HUDEP-2 (cell line): ENCODE results near the gene CACNB4.

ENCODE experiments used
- DNase-seq, 76 experiments: peaks; one replicate each; lab custom pipeline; 2025; ENCODE audit not compliant: unreplicated experiment in 76 of 76; lab: John Stamatoyannopoulos, UW

CACNB4 gene

DNA sequence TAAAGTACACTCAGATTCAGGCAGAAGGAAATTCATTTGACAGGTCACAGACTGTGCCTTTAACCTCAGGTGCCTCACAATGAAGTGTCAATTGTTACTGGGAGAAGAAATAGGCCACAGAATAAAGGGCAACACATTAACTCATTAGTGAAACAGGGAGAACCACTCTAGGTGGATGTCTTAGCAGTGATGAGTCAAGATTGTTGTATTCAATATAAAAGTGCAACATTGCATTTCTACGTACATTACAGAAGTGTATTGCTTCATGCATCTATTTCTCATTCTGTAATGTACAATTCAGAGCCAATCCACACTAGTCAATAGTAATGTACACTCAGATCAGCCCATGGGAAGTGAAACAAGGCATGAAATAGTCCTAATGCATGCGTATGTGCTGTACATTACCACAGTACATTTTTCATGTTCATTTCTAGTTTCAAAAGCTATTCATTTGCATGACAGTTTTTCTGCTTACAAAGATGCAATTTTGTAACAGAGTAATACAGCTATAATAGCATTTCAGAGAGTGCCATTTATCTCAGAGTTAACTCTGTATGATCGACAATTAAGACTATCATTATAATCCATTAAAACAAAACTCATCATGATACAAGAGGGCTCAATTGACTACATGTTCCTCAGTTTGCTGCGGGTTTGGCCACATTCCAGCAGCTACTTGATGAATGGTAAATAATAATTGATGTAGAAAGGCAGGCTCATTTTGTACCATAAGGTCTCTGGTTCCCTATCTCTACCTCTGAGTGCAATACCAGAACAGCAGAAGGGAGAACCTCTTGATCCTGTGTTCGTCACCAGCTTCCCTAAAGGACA lies 258.4 kb downstream of the CACNB4 start:
- no peak for DNase-seq

DNA sequence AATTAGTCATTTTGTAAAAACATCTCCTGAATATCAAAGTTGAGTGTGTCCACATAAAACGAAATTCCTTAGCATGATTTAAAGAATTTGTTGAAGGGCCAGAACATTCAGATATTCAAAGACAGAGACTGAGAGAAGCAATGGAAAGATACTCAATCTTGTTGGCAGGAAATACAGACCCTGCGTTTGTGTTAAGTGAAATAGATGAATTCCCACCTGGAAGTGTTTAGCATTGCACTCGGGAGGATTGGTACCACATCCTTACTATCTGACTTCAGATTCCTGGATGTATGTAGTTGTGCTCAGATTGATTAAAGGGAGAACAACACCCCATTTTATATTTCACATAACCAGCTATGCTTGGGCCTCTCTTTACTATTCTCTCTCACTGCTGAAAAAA lies 260.9 kb downstream of the CACNB4 start:
- no peak for DNase-seq

DNA sequence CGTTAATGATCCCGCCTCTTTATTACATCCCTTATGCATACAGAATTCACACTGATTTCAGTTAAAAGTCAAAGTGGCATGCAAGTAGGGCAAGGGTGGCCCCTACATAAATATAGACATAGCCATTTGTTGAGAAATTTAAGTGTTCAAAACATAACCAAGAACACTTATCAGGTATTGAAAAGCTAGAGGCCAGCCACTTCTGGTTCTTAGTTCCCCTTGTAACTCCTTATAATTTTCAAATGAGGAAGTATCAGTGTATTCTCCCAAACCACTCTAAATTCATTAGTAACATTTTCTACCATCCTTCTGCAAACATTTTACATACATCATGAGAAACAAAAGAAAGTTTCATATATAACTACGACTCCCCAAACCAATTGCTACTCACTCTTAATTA lies 264.9 kb downstream of the CACNB4 start:
- no peak for DNase-seq

DNA sequence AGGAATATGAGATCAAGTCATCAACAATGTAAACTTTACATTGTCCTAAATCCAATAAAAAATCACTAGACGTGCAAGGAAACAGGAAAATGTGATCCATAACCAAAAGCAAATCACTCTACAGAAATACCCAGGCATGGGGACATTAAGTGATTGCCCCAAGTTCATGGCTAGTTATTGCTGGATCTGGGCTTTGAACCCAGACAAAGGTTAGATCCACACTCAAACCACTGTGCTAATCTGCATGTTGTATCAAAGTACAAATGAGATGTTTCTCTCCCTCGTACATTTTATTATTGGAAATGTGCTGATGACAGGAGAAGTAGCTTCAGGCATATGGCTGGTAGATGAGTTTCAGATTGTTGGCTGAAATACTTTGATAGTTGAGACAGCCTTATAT lies 267.9 kb downstream of the CACNB4 start:
- no peak for DNase-seq

DNA sequence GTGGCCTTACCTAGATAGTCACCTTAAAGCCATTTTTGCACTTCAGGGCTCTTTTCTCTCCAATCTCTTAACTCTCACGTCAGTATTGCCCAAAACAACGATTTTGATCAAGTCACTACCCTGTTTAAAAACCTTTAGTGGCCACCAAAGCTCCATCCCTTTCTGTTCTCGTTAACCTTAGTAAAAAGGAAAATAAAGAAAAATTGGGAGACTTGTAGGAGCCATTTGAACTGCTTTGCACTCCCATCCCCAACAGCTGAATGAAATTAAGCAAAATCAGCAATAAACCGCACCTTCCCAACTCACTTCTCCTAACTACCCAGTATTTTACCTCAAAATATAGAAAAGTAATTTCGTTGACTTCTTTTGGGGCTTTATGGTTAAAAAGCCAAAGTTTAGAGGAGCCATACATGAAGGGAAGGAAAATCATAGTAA lies 269.9 kb downstream of the CACNB4 start:
- no peak for DNase-seq

DNA sequence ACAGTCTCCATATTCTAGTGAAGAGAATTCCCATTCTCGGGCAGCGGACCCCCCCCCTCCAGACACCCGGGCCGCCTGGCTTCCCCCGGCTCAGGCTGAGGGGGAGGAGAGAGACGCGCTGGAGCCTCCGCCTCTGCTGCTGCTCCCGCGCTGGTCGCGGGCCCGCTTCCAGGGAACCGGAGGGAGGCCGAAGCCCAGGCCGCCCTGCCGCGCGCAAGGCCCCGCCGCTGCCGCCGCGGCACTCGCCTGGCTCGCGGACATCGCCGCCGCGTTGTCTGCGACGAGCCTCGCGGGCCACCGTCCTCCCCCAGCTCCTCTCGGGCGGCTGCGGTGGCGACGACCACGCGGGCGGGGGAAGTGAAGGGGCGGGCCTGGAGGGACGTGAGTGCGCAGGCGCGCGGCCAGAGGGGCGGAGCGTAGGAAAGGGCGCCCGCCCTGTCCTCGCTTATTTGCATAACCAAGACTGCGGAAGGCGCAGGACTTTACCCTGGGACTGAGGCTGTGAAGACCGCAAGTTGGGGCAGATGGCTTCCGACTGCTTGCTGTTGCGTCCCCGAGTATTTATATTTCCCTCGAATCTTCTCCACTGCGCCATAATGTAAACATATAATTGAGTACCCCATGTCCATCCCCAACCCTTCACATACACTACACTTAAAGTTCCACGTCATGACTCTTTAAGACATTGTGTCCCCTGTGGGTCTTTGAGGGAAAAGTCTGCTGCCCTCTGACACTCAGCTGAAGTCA lies 270.5 kb downstream of the CACNB4 start, which contains the start of gene ARL5A:
TSS of gene ARL5A (minus strand) at position 279 of the 747 bp plus-strand sequence. CDS start at position 34, 245 bp downstream.
- peak; percentile 8 to 95 (median 86) for DNase-seq

DNA sequence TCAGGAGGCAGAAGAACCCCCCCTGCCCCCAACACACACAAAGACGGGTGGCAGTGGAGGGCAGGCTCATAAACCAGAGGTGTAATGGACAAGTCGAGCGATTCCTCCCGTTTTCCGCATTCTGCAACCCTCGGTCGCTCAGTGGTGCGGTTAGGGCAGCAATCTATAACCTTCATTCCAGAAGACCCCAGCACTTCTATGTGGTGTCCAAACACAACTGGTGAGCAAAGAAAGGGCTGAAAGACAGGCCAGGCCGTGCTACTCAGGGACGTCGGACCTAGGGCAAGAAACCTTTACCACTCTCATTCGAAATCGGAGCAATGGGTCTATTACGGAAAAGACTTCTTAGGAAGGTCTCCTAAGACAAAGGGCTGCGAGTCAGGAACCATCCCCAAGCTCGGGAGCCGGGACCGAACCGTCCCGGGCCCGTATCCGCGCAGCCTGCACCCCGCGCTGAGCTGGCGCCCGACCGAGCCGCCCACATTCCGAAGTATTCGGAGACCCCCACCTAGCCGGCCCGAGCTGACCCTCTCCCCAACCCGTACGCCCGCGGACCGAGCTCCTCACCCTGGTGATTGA lies 271.2 kb downstream of the CACNB4 start:
- DNase-seq = peak in 17 of 76 experiments; percentile 3 to 41 (median 19)

DNA sequence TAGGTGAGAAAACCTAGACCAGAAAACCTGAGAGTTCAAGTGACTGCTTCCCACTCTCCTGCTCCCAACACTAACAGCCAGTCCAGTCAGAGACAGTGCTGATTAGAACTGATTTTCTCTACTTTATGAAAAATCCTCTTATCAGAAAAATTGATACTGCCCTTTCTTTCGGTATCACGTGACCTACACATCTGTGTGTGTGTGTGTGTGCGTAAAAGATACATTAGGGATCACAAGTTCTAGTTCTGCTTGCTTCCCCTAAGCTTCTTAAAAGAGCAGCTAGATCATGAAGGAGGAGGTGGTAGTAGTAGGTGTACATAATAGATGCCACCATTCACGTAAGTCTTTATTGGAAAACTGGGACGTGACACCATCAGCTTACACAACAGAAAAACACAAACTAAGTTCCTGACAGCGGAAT lies 272.1 kb downstream of the CACNB4 start:
- peak in 26 of 76 experiments; percentile 1 to 52 (median 25) for DNase-seq

DNA sequence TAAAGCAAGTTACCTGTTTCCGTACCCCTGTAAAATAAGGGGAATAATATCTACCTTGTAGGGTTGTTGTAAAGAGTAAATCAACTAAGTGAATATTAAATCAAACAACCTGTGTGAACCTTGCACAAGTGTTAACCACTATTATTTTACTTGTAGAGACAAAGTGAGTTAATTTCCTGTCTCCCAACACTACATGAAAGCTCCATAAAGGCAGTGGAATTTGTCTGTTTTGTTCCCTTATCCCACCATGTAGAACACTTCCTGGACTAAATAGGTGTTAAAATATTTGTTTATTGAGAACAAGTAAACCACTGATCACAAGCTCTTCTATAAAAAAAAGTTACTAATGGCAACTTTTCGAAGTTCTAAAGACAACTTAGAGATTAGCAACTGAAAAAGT lies 274.0 kb downstream of the CACNB4 start:
- no peak for DNase-seq

DNA sequence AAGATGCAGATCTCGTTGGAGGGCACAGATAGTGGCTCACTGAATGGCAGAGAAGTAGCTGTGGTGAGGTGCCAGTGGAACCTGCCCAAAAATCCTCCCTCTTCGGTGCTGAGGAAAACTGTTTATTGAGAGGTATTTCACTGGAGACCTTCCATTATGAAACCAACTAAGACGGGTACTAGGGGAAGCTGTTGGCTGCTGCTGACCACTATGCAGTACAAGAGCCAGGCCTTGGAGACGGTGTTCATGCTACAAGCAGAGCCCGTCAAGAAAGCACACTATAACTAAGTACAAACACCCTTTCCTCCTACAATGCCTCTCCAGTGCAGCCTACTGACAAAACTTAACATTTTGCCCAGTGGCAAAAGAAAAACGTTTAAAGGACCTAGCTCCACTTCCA lies 275.2 kb downstream of the CACNB4 start:
- peak in 25 of 76 experiments; percentile 1 to 37 (median 15) for DNase-seq

DNA sequence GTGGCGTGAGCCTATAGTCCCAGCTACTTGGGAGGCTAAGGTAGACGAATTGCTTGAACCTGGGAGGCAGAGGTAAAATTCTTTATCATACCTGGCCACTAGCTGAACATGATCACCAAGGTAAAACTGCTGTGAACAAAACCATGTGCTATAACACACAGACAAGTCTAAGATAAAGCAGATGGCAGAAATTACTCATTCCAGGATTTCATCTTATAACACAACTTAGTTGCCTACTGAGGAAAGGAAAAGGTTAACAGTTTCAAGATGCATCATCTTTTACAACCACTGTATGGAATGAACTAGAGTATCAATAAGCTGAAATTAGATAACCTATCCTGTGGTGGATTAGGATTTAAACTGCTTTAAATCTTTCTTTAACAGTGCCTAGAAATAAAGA lies 278.9 kb downstream of the CACNB4 start:
- DNase-seq = no peak

DNA sequence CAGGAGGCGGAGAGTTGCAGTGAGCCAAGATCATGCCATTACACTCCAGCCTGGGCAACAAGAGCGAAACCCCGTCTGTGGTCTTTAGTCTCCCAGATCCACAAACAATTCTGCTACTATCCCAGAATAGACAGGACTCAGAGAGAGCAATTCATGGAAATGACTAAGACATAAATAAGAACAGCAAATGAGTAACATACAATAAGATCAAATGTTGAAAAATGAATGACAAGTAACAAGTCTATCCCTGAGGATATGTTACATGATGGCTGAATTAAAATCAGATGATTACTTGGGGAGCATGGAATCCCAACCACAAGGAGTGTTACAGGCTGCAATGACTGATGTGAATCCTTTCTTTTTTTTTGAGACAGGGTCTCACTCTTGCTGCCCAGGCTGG lies 280.9 kb downstream of the CACNB4 start:
- no peak for DNase-seq

DNA sequence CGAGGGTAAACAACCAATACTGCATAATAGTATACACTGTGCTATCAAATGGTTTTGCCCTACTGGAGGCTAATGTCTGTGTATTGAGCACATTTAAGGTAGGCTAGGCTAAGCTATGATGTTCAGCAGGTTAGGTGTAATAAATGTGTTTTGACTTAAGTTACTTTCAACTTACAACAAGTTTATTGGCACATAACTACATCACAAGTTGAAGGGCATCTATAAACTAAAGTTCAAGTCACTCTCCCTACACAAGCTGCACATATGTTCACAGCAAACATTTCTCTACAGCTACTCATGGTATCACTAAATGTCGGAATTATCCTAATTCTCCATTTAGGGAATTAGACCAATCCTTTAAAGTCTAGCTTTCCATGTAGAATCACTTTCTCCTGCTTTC lies 282.0 kb downstream of the CACNB4 start:
- no peak for DNase-seq

DNA sequence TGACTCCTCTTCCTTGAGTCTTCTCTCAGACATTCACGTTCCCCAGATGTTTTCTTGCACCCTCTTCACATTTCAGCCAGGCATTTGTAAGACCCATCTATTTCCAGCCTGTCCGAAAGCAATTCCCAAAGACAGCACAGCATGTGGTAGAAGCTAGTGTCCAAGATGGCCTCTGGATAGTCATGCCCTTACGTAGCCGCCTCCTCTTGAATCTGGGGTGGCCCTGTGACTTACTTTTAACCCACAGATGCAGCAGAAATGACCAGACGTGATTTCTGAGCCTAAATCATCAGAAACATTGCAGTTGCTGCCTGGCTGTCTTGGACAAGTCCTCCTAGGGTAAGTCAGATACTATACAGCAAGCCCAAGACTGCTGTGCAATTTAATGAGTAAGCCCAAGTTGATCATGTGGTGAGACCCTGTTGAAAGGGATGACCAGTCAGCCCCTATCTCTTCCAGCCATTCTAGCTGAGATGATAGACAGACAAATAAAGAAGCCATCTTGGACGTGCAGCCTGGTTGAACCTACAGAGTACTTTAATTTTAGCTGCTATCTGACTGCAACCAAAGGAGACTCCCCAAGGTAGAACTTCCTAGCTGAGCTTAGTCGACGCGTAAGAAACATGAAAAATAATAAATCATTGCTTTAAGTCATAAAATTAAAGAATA lies 282.9 kb downstream of the CACNB4 start:
- no peak for DNase-seq

DNA sequence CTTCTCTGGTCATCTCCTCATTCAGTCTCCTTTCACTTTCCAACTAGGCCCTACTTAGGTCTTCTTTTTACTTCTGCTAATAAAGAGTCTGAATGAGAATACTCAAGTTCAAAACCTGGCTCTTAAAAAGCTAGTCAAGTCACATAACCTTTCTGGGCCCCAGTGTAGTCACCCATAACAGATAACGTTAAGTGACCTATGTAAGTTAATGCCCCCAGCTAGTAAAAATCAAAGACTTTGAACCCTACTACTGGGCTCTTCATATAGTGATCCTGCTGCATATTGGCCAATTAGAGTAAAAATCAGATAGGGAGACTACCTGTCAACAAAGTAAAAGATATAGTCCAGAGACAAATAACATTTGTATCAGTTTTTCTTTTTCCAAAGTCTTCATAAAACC lies 288.4 kb downstream of the CACNB4 start:
- no peak for DNase-seq

DNA sequence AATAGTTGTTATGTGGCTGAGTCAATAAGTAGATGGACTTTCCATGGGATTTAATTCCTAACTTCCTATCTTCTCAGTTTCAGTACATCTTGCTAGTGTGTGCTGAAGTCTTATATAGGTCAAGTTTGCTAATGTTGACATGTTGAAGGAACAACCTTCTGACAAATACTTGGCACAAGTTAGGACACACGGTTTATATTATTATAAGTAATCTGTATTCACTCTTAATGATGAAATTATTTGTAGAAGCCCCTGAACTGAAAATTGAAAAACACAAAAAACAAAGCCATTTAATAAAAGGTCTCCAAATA lies 289.8 kb downstream of the CACNB4 start:
- no peak for DNase-seq

DNA sequence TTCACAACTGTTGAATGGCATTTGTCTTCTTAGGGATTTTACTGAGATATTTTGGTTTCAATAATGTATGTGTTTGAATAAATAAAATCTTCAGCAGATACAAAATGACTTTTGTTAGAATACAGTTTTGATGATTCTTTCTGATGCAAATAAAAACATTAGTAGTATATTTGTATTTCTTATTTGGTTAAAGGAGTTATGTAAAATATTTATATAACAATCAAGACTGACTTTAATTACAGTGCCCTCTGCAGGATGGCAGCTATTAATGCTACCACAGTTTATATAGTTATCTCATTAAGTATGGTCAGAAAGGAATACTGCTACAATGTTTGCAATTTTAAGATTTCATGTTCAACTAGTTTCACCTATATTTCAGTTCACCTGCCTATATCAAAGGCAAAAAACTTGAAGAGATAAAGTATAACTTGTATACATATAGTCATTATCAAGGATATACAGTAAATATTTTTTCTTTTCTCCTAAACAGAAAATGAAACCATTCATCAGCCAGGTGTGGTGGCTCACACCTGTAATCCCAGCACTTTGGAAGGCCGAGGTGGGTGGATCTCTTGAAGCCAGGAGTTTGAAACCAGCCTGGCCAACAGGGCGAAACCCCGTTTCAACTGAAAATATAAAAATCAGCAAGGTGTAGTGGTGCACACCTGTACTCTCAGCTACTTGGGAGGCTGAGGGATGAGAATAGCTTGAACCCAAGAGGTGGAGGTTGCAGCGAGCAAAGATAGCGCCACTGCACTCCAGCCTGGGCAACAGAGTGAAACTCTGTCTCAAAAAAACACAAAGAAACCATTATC lies 290.4 kb downstream of the CACNB4 start:
- DNase-seq = peak in 3 of 76 experiments; percentile 3 to 13 (median 11)

DNA sequence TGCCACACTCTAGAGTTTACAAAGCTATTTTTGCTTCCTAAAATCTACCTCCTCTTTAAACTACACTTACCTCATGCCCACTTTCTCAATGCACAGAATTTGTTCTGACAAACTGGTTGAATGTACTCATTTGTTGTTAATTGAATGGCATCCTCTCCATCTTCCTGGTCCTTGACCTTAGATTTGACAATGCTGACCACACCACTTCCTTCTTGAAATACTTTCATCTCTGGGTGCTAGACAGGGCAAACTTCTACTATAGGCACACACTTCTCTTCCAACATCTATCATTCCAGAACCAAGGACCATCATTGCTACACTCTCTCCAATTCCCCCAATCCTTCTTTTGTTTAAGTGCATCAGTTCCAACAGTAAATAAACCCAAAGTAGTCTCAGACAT lies 292.9 kb downstream of the CACNB4 start:
- DNase-seq = no peak

DNA sequence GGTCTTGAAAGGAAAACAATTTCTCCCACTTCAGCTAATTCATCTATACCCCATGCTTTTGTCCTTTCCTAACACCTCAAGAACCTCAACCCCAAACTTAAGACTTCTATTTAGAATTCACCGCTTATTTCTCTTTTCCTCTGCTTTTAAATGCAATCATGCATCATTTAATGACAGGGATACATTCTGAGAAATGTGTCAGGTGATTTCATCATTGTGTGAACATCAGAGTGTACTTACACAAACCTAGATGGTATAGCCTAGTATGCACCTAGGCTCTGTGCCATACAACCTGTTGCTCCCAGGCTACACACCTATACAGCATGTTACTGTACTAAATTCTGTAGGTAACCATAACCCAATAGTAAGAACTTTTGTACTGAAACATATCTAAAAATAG lies 293.5 kb downstream of the CACNB4 start:
- DNase-seq = no peak

DNA sequence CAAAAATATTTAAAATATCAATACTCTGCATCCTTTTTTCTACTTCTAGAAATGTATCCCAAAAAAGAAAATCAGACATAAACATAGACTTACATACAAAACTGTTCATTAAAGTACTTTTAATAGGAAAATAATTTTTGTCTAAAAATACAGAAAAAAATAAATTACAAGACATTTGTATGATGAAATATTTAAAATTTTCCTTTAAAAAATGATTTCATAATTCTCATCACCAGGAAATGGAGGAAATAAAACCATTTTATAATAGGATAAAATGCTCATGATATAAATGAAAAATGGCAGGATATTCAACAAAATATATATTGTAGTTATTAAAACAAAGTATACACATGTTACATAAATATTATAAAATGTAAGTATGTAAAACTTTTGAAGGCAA lies 295.0 kb downstream of the CACNB4 start:
- no peak for DNase-seq
